Measurements from ENCODE around the gene NCF2. TPM values are rescaled to one million over a fixed set of nuclear protein-coding genes. Genes with fewer than 3 reads are reported as not detected.

Gene NCF2
- total RNA-seq, 4 donors from 2014 or later: 0.39 to 5.0 (median 3.4) TPM

DNA sequence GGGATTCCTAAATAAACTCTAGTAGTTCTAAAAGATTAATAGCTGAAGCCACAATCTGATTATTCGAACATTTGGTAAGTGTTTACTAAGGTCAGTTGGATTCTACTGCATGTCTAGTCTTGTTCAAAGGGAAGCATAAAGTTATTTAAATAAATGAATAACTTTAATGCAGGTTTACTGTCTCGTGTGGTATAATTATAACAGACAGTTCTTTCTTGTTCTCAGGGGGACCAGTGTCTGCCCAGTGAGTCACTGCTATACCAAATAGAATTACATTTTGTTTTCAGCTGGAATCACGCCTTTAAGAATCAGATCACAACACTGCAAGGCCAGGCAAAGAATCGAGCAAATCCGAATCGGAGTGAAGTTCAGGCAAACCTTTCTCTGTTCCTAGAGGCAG lies 72.9 kb downstream of the NCF2 start:
- intact Hi-C loops (cut with DNase I; ENCODE audit: low total_unique reads) (loop anchor here (5.0 kb wide), 1 partner anchor 35 kb away; no protein-coding TSS in a partner anchor), in situ Hi-C loops (cut with MboI; ENCODE audit: low sequenced_read_pairs in 4 of 4) (no loop called here)
- Histone ChIP-seq H3K36me3 (peaks cover 0 to 36% of the 10 kb centered on the region in 2 donors), H3K27ac (no peak overlapping the region), H3K4me3 (no peak overlapping the region), H3K4me1 (peaks cover 0 to 3% of the 10 kb centered on the region in 2 donors), H3K9me3 (no peaks in the 10 kb centered on the region), H3K27me3 (no peaks in the 10 kb centered on the region)
- DNase-seq: no peak
- TF ChIP-seq CTCF (IDR thresholded peaks at IDR 0.05 in 4 of 5, conservative IDR thresholded peaks at IDR 0.05 in 1 of 5) (no peak), POLR2A (IDR thresholded peaks at IDR 0.05) (no peak)
- ATAC-seq: no peak

DNA sequence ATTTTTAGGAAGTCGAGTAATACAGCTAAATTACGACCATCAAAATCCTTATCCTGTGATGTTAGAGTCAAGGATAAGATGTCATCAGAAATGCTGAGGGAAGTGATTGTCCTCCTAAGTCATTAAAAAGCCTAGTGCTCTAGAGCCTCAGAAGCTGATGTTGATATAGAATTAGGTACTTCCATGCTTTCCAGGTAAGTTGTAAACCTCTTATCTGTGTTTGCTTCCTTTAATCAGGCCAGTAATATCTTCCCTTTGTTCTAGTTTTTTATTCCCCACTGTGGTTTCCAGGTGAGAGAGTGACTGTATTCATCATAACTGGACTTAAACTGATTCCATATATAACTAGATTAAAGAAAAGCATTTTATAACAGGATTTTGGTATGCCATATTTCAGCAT lies 73.5 kb downstream of the NCF2 start:
- Histone ChIP-seq H3K4me3 (no peak overlapping the region), H3K27me3 (no peaks in the 10 kb centered on the region), H3K4me1 (peaks cover 0 to 3% of the 10 kb centered on the region in 2 donors), H3K9me3 (no peaks in the 10 kb centered on the region), H3K27ac (no peak overlapping the region), H3K36me3 (peaks cover 0 to 36% of the 10 kb centered on the region in 2 donors)
- DNase-seq: no peak
- in situ Hi-C loops (cut with MboI; ENCODE audit: low sequenced_read_pairs in 4 of 4) (no loop called here), intact Hi-C loops (cut with DNase I; ENCODE audit: low total_unique reads) (loop anchor here (5.0 kb wide), 1 partner anchor 36 kb away; no protein-coding TSS in a partner anchor)
- TF ChIP-seq CTCF (IDR thresholded peaks at IDR 0.05 in 4 of 5, conservative IDR thresholded peaks at IDR 0.05 in 1 of 5): no peak
- no peak for TF ChIP-seq POLR2A (IDR thresholded peaks at IDR 0.05)
- no peak for ATAC-seq

DNA sequence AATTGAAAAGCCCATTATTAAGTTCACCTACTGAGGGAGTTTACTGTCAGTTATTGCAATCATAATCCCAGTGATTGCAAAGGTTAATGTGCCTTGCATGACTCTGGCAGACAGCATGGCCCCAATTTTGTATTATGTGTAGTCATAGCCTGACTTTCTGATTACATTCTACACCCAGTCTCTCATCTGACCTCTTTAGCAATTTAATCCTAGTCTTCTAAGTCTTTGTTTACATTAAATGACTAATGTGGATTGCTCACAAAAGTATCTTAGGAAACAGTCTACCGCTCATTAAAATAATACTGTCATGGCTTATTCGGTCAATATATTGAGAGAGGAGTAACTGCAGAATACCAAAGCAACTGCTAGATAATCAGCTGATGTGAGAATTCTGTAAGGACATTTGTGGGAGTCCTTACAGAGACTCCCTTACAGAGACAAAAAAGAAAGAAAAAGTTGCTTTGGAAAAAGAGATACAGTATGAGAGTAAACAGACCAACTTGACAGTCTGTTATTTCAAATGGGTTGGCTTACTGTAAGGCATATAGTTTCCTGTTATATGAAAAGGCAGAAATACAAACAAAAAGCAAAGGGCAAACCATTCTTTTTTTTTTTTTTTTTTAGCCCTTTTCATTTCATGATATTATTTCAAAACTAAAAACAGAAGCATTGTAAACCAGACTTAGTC lies 75.1 kb downstream of the NCF2 start:
- ATAC-seq: no peak
- peaks cover 0 to 3% of the 10 kb centered on the region in 2 donors for H3K4me1 ChIP-seq
- intact Hi-C loops (cut with DNase I; ENCODE audit: low total_unique reads): loop anchor here (5.0 kb wide), 1 partner anchor 37 kb away; no protein-coding TSS in a partner anchor

GRCh38 chr1:183514235-183514634 lies 76.0 kb downstream of the NCF2 start:
- in situ Hi-C loops (cut with MboI; ENCODE audit: low sequenced_read_pairs in 4 of 4) (no loop called here), intact Hi-C loops (cut with DNase I; ENCODE audit: low total_unique reads) (no loop called here)
- Histone ChIP-seq H3K4me1 (peaks cover 2 to 3% of the 10 kb centered on the region in 2 donors), H3K27me3 (no peaks in the 10 kb centered on the region), H3K4me3 (no peak overlapping the region), H3K9me3 (no peaks in the 10 kb centered on the region), H3K36me3 (peaks cover 0 to 33% of the 10 kb centered on the region in 2 donors), H3K27ac (no peak overlapping the region)
- ATAC-seq (no peak), DNase-seq (no peak)
- TF ChIP-seq CTCF (IDR thresholded peaks at IDR 0.05 in 4 of 5, conservative IDR thresholded peaks at IDR 0.05 in 1 of 5) (no peak), POLR2A (IDR thresholded peaks at IDR 0.05) (no peak)

More for the DNA sequence above, 75.1 kb downstream of the NCF2 start:
- Histone ChIP-seq H3K36me3 (peaks cover 0 to 36% of the 10 kb centered on the region in 2 donors), H3K4me3 (no peak overlapping the region), H3K27me3 (no peaks in the 10 kb centered on the region), H3K9me3 (no peaks in the 10 kb centered on the region), H3K27ac (no peak overlapping the region)
- no peak for DNase-seq
- in situ Hi-C loops (cut with MboI; ENCODE audit: low sequenced_read_pairs in 4 of 4): no loop called here
- TF ChIP-seq CTCF (IDR thresholded peaks at IDR 0.05 in 4 of 5, conservative IDR thresholded peaks at IDR 0.05 in 1 of 5) (no peak), POLR2A (IDR thresholded peaks at IDR 0.05) (no peak)
